PFSK-1 (cell line): ENCODE data around the gene RPTOR.

Experiments
- POLR2AphosphoS5 ChIP-seq: IDR thresholded peaks from 2 replicates; pipeline ENCODE4 v1.6.1; 2012; ENCODE audit warnings: low read depth, mild to moderate bottlenecking, control low read depth, low read length, moderate library complexity
- TAF1 ChIP-seq: IDR thresholded peaks from 2 replicates; pipeline ENCODE4 v1.6.1; 2012; ENCODE audit warnings: low read length, control low read depth, borderline replicate concordance; ENCODE audit not compliant: insufficient read depth

DNA sequence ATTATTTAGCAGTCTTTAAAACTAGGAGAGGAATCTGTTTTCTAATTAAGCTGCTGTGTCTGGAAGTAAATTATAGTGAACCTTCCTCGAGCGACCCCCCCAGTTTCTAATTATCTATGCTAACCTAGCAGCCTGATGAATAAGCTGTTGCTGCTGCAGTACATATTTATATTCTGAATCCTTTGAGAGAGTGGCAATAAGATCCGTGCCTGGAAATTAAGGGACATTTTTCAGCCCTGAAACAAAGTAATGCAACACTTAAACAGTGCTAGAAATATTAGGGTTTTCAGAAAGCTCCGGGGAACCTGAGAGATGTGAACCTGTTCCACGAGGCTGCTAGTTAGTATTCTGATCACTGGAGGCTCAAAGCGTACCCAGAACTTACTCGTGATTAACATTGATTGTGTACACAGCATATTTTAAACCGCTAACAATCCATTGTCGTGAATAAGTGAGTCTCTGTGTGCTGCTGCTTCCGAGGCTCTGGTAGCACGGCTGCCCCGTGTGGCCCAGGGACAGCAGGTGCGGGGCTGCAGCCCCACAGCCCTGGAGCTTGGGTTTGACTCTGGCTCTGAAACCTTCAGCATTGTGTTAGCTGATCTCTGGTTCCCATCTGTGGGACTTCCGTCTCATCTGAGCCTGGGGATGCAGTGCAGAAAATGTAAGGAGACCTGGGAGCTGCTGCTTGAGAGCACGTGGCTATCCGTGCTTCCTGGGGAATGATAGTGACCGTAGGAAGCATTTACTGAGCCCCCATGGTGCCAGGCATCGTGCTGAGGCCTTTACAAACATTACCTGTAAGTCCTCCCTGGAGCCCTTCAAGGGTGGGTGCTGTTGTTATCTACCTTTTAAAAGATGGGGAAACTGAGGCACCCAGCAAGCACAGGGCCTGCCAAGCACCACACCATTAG, 256.1 kb downstream of the RPTOR start:
- TF ChIP-seq TAF1 (no peak), POLR2AphosphoS5 (no peak)
